Astrocyte (in vitro differentiated cells and primary cell): Measurements from ENCODE around the gene PTPRQ. TPM values are rescaled to one million over a fixed set of nuclear protein-coding genes. Genes with fewer than 3 reads are reported as not detected.

Experiments
- DNase-seq: peaks from one replicate; pipeline ENCODE4 v3.0.0-alpha.2; 2010; ENCODE audit warnings: low read depth
- FAIRE-seq: peaks from 2 replicates; lab custom pipeline; 2011; peaks lifted over from hg19 to GRCh38; lab: Jason Lieb, UNC
- H2AFZ ChIP-seq: 2 replicates; pipeline ENCODE4 v1.6.0; 2012; ENCODE audit warnings: low read depth, low read length, inconsistent platforms
- H3K27ac ChIP-seq: 2 replicates; pipeline ENCODE4 v1.5.1; 2011; ENCODE audit warnings: low read depth, low read length, inconsistent platforms
- H3K27me3 ChIP-seq: 2 replicates; pipeline ENCODE4 v1.6.0; 2011; ENCODE audit warnings: low read length, inconsistent platforms; ENCODE audit not compliant: insufficient read depth
- H3K36me3 ChIP-seq: 2 replicates; pipeline ENCODE4 v1.5.1; 2011; ENCODE audit warnings: low read length, inconsistent platforms; ENCODE audit not compliant: insufficient read depth
- H3K4me1 ChIP-seq: 2 replicates; pipeline ENCODE4 v1.5.1; 2011; ENCODE audit warnings: low read length, inconsistent platforms; ENCODE audit not compliant: insufficient read depth
- H3K4me2 ChIP-seq: 2 replicates; pipeline ENCODE4 v1.6.0; 2012; ENCODE audit warnings: low read length, inconsistent platforms
- H3K4me3 ChIP-seq: 2 replicates; pipeline ENCODE4 v1.5.1; 2011; ENCODE audit warnings: low read depth, mild to moderate bottlenecking, low read length, inconsistent platforms; ENCODE audit not compliant: insufficient read depth
- H3K79me2 ChIP-seq: 2 replicates; pipeline ENCODE4 v1.6.0; 2012; ENCODE audit warnings: mild to moderate bottlenecking, low read length, inconsistent platforms; ENCODE audit not compliant: insufficient read depth
- H3K9ac ChIP-seq: 2 replicates; pipeline ENCODE4 v1.6.0; 2012; ENCODE audit warnings: mild to moderate bottlenecking, low read length, inconsistent platforms
- H3K9me3 ChIP-seq: 2 replicates; pipeline ENCODE4 v1.5.1; 2012; ENCODE audit warnings: low read depth, mild to moderate bottlenecking, low read length, inconsistent platforms; ENCODE audit not compliant: insufficient read depth
- H4K20me1 ChIP-seq: 2 replicates; pipeline ENCODE4 v1.6.0; 2012; ENCODE audit warnings: low read length, inconsistent platforms; ENCODE audit not compliant: insufficient read depth
- H3K27ac Mint-ChIP-seq: one replicate; pipeline ENCODE4 v1.8.0; 2021; ENCODE audit warnings: mild to moderate bottlenecking, mixed read lengths; ENCODE audit not compliant: unreplicated experiment
- H3K27me3 Mint-ChIP-seq: one replicate; pipeline ENCODE4 v1.8.0; 2021; ENCODE audit warnings: low read depth, mixed read lengths; ENCODE audit not compliant: unreplicated experiment
- H3K36me3 Mint-ChIP-seq: one replicate; pipeline ENCODE4 v1.8.0; 2021; ENCODE audit warnings: low read depth, mixed read lengths; ENCODE audit not compliant: unreplicated experiment
- H3K4me1 Mint-ChIP-seq: one replicate; pipeline ENCODE4 v1.8.0; 2021; ENCODE audit warnings: low read depth, mixed read lengths; ENCODE audit not compliant: unreplicated experiment
- H3K4me3 Mint-ChIP-seq: one replicate; pipeline ENCODE4 v1.8.0; 2021; ENCODE audit warnings: mild to moderate bottlenecking, moderate library complexity, mixed read lengths; ENCODE audit not compliant: unreplicated experiment
- H3K9me3 Mint-ChIP-seq: one replicate; pipeline ENCODE4 v1.8.0; 2021; ENCODE audit warnings: mild to moderate bottlenecking, mixed read lengths; ENCODE audit not compliant: unreplicated experiment
- CTCF ChIP-seq: IDR thresholded peaks from 2 replicates; pipeline ENCODE4 v1.5.1; 2011; ENCODE audit warnings: low read depth, mild to moderate bottlenecking, inconsistent platforms, low read length, moderate library complexity; ENCODE audit not compliant: insufficient read depth
- EZH2 ChIP-seq: IDR thresholded peaks from 2 replicates; pipeline ENCODE4 v1.6.1; 2012; ENCODE audit warnings: mild to moderate bottlenecking, low read length, inconsistent platforms; ENCODE audit not compliant: insufficient read depth
- total RNA-seq: library from RNA; stranded (reverse); gene quantifications from 2 replicates; pipeline ENCODE4 v1.2.1, GENCODE V29; 2021

The PTPRQ gene
- total RNA-seq, 1 donor from 2014 or later, result 0.18 TPM

GRCh38 chr12:80553316-80553715 lies 109.3 kb downstream of the PTPRQ start:
- peak overlapping the region; percentile 45 for H3K9ac ChIP-seq
- no peak overlapping the region for H2AFZ ChIP-seq
- no peaks in the 10 kb centered on the region for H3K36me3 ChIP-seq
- H3K9me3 Mint-ChIP-seq, result no peaks in the 10 kb centered on the region
- H3K4me1 Mint-ChIP-seq, result peaks cover 20% of the 10 kb centered on the region
- H3K27ac Mint-ChIP-seq, result peak overlapping the region; percentile 73
- H3K27me3 ChIP-seq, result no peaks in the 10 kb centered on the region
- H3K36me3 Mint-ChIP-seq, result no peaks in the 10 kb centered on the region
- no peaks in the 10 kb centered on the region for H3K27me3 Mint-ChIP-seq
- peak; percentile 98 for FAIRE-seq
- H3K79me2 ChIP-seq, result no peaks in the 10 kb centered on the region
- no peaks in the 10 kb centered on the region for H3K9me3 ChIP-seq
- H3K4me3 Mint-ChIP-seq, result no peak overlapping the region
- peak overlapping the region; percentile 88 for H3K27ac ChIP-seq
- no peak for TF ChIP-seq CTCF
- no peak for TF ChIP-seq EZH2
- H4K20me1 ChIP-seq, result no peaks in the 10 kb centered on the region
- no peak overlapping the region for H3K4me3 ChIP-seq
- H3K4me1 ChIP-seq, result peaks cover 27% of the 10 kb centered on the region
- peak overlapping the region; percentile 59 for H3K4me2 ChIP-seq
- DNase-seq, result peak; percentile 93

GRCh38 chr12:80556566-80556965 lies 112.5 kb downstream of the PTPRQ start:
- peak; percentile 47 for DNase-seq
- no peaks in the 10 kb centered on the region for H3K9me3 ChIP-seq
- no peaks in the 10 kb centered on the region for H3K79me2 ChIP-seq
- peaks cover 20% of the 10 kb centered on the region for H3K4me1 Mint-ChIP-seq
- H3K36me3 Mint-ChIP-seq, result no peaks in the 10 kb centered on the region
- H3K27me3 Mint-ChIP-seq, result no peaks in the 10 kb centered on the region
- peaks cover 24% of the 10 kb centered on the region for H3K4me1 ChIP-seq
- H3K4me3 Mint-ChIP-seq, result no peak overlapping the region
- no peaks in the 10 kb centered on the region for H3K9me3 Mint-ChIP-seq
- H3K36me3 ChIP-seq, result no peaks in the 10 kb centered on the region
- no peaks in the 10 kb centered on the region for H4K20me1 ChIP-seq
- no peak for FAIRE-seq
- peak overlapping the region; percentile 15 for H3K4me2 ChIP-seq
- no peak for TF ChIP-seq CTCF
- no peak for TF ChIP-seq EZH2
- H3K27ac ChIP-seq, result no peak overlapping the region
- H3K9ac ChIP-seq, result no peak overlapping the region
- H2AFZ ChIP-seq, result no peak overlapping the region
- no peak overlapping the region for H3K27ac Mint-ChIP-seq
- no peak overlapping the region for H3K4me3 ChIP-seq
- no peaks in the 10 kb centered on the region for H3K27me3 ChIP-seq

- Mint-ChIP-seq H3K4me3 (no peak overlapping the region), H3K27me3 (no peaks in the 10 kb centered on the region), H3K4me1 (peaks cover 8% of the 10 kb centered on the region), H3K27ac (no peak overlapping the region), H3K9me3 (no peaks in the 10 kb centered on the region), H3K36me3 (no peaks in the 10 kb centered on the region)
- DNase-seq, result no peak
- Histone ChIP-seq H3K27me3 (no peaks in the 10 kb centered on the region), H3K4me3 (no peak overlapping the region), H4K20me1 (no peaks in the 10 kb centered on the region), H3K9ac (no peak overlapping the region), H3K4me2 (no peak overlapping the region), H3K4me1 (peaks cover 7% of the 10 kb centered on the region), H3K27ac (no peak overlapping the region), H3K9me3 (no peaks in the 10 kb centered on the region), H2AFZ (no peak overlapping the region), H3K79me2 (no peaks in the 10 kb centered on the region), H3K36me3 (no peaks in the 10 kb centered on the region)
- FAIRE-seq, result no peak
- TF ChIP-seq CTCF (no peak), EZH2 (no peak)
These were observed 115.7 kb downstream of the PTPRQ start for GRCh38 chr12:80559766-80560165.
